Activated T-helper 9 cell treated with anti-CD3 and anti-CD28 coated beads, Interleukin-2, amount 50 U/mL, for 16 hours (primary cell): ENCODE measurements around the gene ORC2.
"Not testable (repeated sequence)": the region's sequence is repeated elsewhere in the genome, so short reads cannot be mapped to it uniquely, and the experiment has no call there.

Experiments used
- DNase-seq: peaks from one replicate; pipeline ENCODE4 v3.0.0-alpha.2; 2020; ENCODE audit warnings: low read depth

ORC2 gene

GRCh38 chr2:200930947-200931626 is 32.4 kb downstream of the ORC2 start:
- DNase-seq, result no peak

GRCh38 chr2:200929334-200930249 is 33.9 kb downstream of the ORC2 start:
- DNase-seq, result no peak

- DNase-seq, result no peak
These were observed 41.0 kb downstream of the ORC2 start for GRCh38 chr2:200922439-200922838.

GRCh38 chr2:200913654-200914053 is 49.8 kb downstream of the ORC2 start:
- DNase-seq, result no peak

GRCh38 chr2:200909958-200910357 is 53.5 kb downstream of the ORC2 start:
- DNase-seq, result no peak

- DNase-seq, result no peak
These were observed 57.7 kb downstream of the ORC2 start for GRCh38 chr2:200905618-200906296.

- peak; percentile 44 for DNase-seq
These were observed 61.9 kb downstream of the ORC2 start for GRCh38 chr2:200901459-200902072.

- no peak for DNase-seq
These were observed 64.0 kb downstream of the ORC2 start for GRCh38 chr2:200899482-200899881.

- peak; percentile 96 for DNase-seq
These were observed 74.5 kb downstream of the ORC2 start, which contains the start of the genes NIF3L1 and PPIL3 for GRCh38 chr2:200888704-200889625. NIF3L1 (plus strand) TSS chr2:200889371; CDS start chr2:200891944, 2,573 bp downstream. PPIL3 (minus strand) TSS chr2:200889077; CDS start chr2:200887615, 1,462 bp downstream.

- not testable (repeated sequence) for DNase-seq
These were observed 81.7 kb downstream of the ORC2 start for GRCh38 chr2:200881715-200882249.

GRCh38 chr2:200878289-200878880 is 85.1 kb downstream of the ORC2 start:
- no peak for DNase-seq

GRCh38 chr2:200877443-200877842 is 86.0 kb downstream of the ORC2 start:
- no peak for DNase-seq

- DNase-seq, result no peak
These were observed 89.9 kb downstream of the ORC2 start for GRCh38 chr2:200873560-200873959.

- no peak for DNase-seq
These were observed 92.3 kb downstream of the ORC2 start for GRCh38 chr2:200871151-200871550.

GRCh38 chr2:200869014-200869413 is 94.4 kb downstream of the ORC2 start:
- DNase-seq, result no peak

- DNase-seq, result peak; percentile 97
These were observed 99.1 kb downstream of the ORC2 start, which contains the start of gene CLK1 for GRCh38 chr2:200864176-200865034. CLK1 (minus strand) TSS chr2:200864658; CDS start chr2:200861862, 2,796 bp downstream.

- no peak for DNase-seq
These were observed 99.7 kb downstream of the ORC2 start for GRCh38 chr2:200863782-200864175.

- peak; percentile 35 for DNase-seq
These were observed 100.9 kb downstream of the ORC2 start for GRCh38 chr2:200862532-200863000.

- DNase-seq, result no peak
These were observed 101.8 kb downstream of the ORC2 start for GRCh38 chr2:200861617-200862155.
